Gastrocnemius medialis (tissue), 4 donors: ENCODE measurements around the gene CACNA1H.

ENCODE experiments used
- CTCF ChIP-seq, 5 experiments: fragments of 450-650 bp in 3 of 5; fragments of 200-600 bp in 2 of 5; sonication (generic) in 2 of 5; IDR thresholded peaks in 4 of 5; conservative IDR thresholded peaks in 1 of 5; 1 replicate in 4 of 5; 2 replicates in 1 of 5; pipeline ENCODE4 v1.5.1; 2016 to 2019; ENCODE audit warnings: antibody characterized with exemption in 5 of 5, mild to moderate bottlenecking in 3 of 5, moderate library complexity in 3 of 5
- POLR2A ChIP-seq, 2 donors: fragments of 450-650 bp; IDR thresholded peaks; one replicate each; pipeline ENCODE4 v1.6.1; 2017; ENCODE audit warnings: antibody characterized with exemption in 2 of 2, mild to moderate bottlenecking in 2 of 2, moderate library complexity in 2 of 2

- TF ChIP-seq CTCF (IDR thresholded peaks at IDR 0.05 in 4 of 5, conservative IDR thresholded peaks at IDR 0.05 in 1 of 5) (no peak), POLR2A (IDR thresholded peaks at IDR 0.05) (no peak)
Observed at GRCh38 chr16:1208239-1208830, 55.4 kb downstream of the CACNA1H start.
